NOMO-1 treated with dmso at 0.1 percent for 144 hours (cell line): ENCODE measurements around the gene CNOT6.
"Not testable (repeated sequence)": the region's sequence is repeated elsewhere in the genome, so short reads cannot be mapped to it uniquely, and the experiment has no call there.

Experiments used
- DNase-seq: peaks from one replicate; lab custom pipeline; 2025; ENCODE audit not compliant: unreplicated experiment; lab: John Stamatoyannopoulos, UW

The CNOT6 gene

DNA sequence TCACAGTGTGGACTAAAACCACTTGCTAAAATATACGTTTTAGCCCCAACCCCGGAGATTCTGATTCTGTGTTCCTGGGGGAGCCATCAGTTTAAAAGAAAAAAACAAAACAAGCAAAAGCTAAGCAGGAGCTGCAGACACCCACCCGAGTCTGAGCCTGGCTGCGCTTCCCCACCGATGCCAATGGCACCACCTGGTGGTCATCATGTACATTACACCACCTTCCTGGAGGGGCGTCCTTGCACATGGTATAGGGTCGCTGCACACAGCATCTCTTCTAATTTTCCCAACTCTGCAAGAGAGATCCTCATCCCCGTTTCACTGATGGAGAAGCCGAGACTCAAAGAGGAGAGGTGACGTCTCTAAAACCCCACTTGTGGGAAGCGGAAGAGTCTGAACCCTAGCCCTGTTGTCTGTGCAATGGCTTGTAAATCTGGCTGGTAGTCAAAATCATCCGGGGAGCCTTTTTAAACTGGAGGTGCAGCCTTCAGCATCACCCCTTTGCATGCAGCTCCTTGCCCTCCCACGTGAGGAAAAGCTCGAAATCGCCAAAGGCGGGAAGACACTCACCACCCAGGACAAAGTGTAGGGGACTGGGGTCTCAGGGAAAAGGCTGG is 23.1 kb upstream of the CNOT6 start:
- peak; percentile 4 for DNase-seq

DNA sequence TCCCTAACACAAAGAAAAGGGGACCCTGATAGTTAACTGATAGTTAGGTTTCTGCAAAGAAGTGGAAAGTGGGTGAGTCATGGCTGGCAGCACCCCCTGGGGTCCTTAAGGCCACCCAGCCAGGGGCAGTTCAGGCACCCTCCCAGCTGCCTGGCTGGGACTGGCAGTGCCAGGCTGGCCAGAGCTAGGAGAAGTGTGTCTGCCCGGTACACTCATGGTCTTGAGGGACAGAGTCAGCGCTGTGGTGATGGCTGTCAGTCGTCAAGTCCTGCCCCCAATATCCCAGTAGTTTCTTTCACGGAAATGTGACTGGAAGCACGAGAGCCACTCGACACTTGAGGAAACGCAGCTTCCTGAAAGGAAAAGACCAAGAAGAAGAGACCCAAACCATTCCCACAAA is 22.3 kb upstream of the CNOT6 start:
- DNase-seq: no peak

DNA sequence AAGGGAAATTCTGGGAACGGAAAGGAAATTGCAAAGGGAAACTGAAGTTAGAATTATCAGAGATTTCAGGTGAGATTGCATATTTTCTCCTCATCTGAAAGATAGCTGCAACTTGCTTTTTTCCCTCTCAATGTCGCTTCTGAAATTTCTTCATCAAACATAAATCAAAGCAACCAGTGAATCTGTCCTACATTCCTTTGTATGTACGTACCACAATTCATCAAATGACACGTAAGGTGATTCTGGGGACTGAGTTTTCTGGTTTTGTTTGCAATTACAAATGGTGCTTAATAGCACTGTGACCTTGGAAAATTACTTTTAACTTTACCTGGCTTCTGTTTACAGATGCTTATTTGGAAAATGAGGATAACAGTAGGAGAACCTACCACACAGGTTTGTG is 21.9 kb upstream of the CNOT6 start:
- DNase-seq: no peak

DNA sequence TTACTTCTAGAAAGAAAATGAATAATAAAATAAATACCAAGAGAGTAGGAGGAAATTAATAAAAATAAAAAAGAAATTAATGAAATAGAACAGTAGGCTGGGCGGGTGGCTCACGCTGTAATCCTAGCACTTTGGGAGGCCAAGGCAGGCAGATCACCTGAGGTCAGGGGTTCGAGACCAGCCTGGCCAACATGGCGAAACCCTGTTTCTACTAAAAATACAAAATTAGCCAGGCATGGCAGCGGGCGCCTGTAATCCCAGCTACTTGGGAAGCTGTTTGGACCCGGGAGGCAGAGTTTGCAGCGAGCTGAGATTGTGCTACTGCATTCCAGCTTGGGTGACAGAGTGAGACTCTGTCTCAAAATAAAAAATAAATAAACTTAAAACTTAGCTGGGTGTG is 20.8 kb upstream of the CNOT6 start:
- DNase-seq: not testable (repeated sequence)

DNA sequence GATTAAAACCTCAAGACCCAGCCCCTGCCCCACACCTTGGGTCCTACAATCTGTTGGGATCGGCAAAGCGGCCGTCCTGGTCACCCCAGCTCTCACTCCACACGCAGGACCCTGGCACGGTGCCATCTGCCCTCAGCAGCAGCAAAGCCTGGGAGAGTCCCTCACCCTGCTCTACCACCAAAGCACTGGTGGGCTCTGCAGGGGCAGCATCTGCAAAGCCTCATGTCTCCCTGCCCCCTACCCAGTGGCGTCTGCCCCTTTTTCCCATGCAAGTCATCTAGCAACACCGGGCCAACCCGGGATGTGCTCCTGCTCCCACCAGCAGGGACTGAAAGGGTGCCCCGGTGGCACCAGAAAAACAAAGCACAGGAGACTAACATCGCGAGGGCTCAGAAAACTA is 19.6 kb upstream of the CNOT6 start:
- no peak for DNase-seq

DNA sequence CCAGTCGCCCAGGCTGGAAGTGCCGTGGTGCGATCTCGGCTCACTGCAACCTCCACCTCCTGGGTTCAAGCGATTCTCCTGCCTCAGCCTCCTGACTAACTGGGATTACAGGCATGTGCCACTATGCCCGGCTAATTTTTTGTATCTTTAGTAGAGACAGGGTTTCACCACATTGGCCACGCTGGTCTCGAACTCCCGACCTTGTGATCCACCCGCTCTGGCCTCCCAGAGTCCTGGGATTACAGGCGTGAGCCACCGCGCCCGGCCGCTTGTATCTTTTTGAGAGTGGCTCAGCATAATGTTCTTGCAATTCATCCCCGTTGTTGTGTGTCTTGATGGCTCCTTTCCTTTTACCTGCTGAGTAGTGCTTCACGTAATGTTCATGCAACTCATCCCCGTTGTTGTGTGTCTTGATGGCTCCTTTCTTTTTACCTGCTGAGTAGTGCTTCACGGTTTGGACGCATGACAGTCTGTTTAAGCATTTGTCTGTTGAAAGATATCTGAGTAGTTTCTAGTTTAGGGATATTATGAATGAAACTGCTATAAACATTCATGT is 18.1 kb upstream of the CNOT6 start:
- not testable (repeated sequence) for DNase-seq

DNA sequence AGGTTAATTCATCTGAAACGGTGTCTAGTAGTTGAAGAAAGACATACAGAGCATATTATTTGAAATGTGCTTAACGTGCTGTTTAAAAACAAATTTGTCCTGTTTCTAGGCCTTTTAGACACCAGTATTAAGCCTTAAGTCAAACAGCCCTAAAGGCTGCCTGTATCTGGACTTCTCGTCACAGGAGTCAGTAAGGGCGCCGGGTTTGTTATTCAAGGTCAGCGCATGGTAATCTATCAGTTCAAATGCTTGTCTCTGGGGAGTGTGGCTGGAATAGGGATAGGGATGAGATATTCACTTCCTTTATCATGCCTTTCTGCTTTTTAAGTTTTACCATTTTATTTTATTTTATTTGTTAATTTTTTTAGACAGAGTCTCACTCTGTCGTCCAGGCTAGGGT is 9.4 kb upstream of the CNOT6 start:
- no peak for DNase-seq

DNA sequence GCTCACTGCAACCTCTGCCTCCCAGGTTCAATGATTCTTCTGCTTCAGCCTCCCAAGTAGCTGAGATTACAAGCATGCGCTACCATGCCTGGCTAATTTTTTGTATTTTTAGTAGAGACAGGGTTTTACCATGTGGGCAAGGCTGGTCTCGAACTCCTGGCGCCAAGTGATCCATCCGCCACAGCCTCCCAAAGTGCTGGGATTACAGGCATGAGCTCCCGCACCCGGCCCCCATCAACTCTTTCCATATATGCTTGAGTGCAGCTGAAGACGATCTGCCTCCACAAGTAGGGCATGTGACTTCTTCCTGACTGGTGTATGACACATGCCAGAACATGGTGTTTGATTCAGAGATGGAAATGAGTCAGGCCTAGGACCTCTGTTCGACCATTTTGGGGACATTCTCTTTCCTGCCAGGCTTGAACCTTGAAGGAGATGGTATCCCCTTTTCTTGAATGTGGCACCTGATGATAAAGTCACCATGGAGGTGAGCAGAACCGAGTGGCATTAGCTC is 7.5 kb upstream of the CNOT6 start:
- DNase-seq: no peak

DNA sequence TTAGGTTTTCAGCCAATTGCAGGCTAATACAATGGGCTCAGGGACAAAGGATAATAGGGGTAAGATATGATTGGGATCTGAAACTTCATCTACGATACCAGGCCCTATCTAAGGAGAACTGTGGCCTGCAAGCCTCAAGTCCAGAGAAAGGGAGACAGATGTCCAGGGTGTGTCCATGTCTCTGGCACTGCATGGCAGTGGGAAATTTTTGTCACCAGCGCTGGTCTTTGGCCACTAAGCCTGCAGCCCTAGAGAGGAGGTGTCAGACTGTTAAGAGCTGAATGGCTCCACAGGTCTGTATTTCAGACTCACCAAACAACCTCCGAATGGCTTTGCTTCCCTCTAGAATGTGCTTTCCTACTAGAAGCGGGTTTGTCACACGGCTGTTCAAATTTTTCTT is 6.6 kb upstream of the CNOT6 start:
- no peak for DNase-seq

DNA sequence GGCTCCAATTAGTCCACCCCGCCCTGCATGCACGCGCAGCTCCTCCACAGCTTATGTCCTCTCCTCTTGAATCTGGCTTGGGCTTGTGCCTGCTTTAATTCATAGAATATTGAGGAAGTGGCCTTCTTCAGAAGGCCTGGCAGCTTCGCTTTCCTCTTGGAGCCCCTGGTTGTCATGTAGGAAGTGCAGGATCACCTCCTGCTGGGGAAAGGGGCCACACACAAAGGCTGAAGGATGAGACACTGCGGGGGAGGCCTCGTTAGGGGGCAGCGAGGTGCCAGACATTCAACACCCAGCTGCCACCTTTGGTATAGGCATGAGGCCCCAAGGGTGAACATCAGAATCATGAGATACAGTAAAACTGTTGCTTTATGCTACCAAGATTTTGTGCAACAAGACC is 2.7 kb upstream of the CNOT6 start:
- DNase-seq: no peak

DNA sequence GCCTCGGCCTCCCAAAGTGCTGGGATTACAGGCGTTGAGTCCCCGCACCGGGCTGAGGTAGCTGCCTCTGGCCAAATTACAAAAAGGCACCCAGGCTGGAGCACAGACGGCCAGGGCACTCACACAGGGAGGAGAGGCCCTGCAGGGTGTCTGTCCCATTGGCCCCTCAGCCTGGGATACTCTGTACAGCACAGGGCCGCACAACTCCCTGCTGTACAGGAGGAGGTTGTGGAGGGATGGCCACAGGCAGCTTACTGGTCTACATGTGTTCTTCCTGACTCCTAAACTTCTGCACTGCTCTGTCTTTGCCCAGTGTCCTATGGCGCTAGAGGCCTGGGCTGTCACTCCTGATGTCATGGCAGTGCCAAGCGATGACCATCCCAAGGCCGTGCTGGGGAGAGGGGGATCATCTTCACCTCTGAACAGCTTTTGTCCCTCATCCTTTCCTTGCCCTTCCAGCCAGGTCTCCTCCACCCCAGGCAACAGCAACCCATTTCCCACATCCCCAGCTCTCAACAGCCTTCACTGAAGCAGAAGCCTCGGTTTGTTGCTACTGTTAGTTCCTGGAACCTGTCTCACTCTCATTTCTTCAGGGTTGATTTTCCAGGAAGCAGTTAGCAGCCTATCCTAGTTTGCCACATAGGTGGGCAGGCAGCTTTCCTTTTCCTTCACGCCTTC is 1.8 kb upstream of the CNOT6 start:
- DNase-seq: no peak

DNA sequence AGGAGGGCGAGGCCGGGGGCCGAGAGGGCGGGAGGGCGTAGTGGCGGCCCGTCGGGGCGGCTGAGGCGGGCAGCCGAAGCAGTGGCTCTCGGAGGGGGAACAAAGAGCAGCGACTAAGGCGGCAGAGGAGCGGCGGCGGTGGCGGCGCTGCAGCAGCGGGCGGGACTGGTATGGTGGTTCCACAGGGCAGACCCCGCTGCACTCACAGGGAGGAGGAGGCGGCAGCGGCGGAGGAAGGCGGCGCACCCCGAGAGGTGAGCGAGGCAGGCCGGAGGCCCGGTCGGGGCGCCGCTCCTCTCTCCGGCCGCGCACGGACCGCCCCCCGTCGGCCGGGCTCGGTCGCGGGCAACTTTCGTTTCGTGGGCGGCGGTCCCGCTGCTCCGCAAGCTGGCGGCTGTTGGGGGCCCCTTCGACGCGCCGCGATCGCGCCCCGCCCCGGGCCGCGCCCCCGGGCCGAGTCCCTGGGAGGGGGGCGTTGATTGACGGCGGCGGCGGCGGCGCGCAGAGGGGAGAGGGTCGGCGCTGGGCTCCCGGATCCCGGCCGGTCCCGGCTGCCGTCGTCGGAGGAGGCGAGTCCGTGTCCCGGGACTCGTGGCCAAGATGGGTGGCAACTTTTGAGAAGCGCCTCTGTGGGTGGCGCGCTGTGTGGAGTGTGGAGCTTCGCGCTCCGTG is 467 bp downstream of the CNOT6 start:
- DNase-seq: no peak

DNA sequence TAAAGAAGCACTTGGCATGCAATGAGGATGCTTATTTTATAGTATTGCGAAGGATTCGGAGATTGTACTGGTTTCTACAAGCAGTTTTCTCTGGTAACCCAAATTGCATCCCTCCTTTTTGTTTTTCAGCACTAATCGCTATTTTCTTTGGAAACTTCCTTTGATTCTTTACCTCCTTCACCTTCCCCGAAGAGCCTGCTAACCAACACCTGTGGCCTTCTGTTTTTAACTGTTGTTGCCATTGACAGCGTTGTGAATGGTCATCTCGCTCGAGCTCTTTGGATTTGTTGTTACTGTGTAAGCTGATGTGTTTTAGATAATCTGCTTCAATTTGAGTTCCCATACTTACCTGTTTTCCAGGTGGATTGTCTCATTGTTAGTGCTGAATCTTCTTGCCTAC is 1.1 kb downstream of the CNOT6 start:
- no peak for DNase-seq

DNA sequence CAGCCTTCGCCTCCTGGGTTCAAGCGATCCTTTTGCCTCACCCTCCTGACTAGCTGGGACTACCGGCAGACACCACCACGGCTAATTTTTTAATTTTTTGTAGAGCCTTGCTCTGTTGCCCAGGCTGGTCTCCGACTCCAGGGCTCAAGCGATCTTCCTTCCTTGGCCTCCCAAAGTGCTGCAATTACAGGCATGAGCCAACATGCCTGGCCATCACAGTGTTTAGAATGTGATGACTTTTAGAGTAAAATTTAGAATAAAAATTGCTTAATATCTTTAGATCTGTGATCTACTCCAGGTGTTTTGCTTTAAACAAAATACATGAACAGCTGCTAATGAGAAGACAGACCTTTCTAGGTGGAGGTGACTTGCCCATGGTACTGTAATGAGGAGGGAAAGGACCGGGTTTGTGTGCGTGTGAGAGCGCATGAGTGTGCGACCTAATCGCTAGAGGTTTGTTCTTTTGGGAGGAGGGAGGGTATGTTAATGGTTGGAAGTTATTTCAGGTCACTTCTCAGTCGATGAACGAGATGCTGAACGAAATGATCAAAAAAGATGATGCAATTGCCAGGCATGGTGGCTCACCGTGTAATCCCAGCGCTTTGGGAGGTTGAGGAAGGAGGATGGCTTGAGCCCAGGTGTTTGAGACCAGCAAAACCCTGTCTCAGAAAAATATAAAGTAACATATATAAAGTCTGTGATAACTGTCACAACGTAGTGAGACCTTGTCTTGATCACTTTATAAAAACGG is 2.0 kb downstream of the CNOT6 start:
- DNase-seq: no peak

DNA sequence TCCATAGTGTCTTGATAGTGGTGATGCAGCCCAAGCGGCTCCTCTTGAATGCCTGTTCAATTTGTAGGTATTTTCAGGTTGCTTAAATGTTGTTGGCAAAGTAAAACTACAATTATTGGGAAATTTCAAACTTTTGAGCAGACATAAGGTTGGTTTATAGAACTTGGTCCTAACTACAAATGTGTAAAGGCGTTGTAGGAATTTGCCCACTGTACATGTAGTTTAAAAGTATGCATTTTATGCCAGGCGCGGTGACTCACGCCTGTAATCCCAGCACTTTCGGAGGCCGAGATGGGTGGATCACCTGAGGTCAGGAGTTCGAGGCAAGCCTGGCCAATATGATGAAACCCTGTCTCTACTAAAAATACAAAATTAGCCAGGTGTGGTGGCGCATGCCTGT is 2.6 kb downstream of the CNOT6 start:
- not testable (repeated sequence) for DNase-seq

DNA sequence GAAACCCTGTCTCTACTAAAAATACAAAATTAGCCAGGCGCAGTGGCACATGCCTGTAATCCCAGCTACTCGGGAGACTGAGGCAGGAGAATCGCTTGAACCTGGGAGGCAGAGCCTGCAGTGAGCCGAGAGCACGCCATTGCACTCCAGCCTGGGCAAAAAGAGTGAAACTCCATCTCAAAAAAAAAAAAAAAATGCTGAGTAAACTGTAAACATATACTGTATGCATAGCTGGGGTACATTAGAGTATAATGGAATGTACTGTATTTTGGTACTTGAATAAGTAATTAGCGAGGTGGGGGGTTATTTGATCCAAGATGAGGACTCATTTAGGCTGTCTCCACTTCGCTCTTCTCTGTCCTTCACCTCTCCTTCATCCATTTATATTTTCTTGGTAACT is 3.7 kb downstream of the CNOT6 start:
- DNase-seq: not testable (repeated sequence)

DNA sequence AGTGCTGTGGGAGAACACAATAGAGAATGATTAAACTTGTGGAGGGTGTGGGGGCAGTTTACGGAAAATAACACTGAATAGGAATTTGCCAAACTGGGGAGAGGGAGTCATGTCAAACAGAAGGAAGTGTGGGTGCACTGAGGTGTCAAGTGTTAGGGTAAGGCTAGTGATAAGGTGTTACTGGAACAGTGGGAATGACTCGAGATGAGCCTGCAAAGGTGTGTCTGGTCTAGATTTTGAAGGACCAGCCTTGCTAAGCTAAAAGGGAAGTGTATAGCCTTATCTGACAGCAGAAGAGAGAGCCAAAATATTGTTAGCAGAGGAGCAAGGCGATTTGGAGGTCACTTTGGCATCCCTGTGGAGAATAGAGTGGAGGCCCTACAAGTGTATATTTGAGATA is 4.2 kb downstream of the CNOT6 start:
- DNase-seq: no peak

DNA sequence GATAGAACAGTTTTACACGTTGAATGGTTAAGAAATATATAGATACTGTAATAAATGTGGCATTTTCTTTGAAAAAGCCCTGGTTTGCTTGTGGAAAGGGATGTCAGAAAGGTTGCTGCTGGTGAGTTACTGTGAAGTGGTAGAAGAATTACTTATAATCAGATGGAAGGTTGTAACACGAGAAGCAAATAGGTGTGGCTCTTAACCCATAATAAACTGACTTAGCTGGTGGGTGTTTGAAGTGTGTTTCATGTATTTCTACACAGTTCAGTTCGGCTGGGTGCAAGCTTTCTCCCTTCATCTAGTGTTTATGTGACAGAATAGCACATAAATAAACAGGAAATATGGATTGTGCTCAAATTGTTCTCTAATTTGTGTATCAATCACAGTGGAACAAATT is 5.5 kb downstream of the CNOT6 start:
- no peak for DNase-seq

DNA sequence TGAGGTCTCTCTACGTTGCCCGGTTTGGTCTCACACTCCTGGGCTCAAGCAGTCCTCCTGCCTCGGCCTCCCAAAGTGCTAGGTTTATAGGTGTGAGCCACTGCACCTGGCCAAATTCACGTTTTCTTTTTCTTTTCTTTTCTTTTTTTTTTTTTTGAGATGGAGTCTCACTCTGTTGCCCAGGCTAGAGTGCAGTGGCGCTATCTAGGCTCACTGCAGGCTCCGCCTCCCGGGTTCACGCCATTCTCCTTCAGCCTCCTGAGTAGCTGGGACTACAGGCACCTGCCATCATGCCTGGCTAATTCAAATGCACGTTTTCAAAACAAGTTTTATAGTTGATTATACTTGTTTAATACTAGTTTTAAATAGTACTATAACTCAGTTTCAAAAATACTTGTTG is 6.1 kb downstream of the CNOT6 start:
- DNase-seq: not testable (repeated sequence)

DNA sequence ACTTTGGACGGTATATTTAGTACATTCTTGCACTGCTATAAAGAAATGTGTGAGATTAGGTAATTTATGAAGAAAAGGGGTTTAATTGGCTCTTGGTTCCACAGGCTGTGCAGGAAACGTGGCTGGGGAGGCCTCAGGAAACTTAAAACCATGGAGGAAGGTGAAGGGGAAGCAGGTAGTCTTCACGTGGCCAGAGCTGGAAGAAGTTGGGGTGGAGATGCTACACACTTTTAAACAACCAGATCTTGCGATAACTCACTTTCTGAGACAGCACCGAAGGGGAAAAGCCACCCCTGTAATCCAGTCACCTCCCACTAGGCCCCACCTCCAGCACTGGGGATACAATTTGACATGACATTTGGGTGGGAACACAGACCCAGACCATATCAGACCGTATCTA is 13.5 kb downstream of the CNOT6 start:
- DNase-seq: no peak

DNA sequence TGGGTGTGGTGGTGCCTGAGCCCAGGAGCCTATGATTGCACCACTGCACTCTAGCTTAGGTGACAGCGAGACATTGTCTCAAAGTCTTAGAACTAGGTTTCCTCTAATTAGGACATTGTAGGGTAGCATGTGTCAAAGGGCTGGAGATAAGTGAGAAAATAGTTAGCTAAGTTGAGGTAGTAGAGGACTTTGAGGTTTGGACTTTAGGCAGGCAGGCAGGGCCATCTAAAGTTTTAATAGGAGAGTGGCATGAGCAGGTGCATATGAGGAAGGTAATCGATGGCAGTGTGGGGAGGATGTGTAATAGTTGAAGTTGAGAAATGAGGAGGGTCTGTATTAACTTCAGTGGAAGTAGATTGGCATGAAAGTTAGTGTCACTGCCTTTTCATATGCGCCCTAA is 21.1 kb downstream of the CNOT6 start:
- DNase-seq: no peak
